WTC11 (cell line): ENCODE measurements around the gene RHOF. TPM values are rescaled to one million over a fixed set of nuclear protein-coding genes. Genes with fewer than 3 reads are reported as not detected.

Source experiments
- ATAC-seq: fragments of 200-7000 bp; cut with Tn5 transposase; 2 replicates; pipeline ENCODE4 v1.10.0; 2021; ENCODE audit warnings: mild to moderate bottlenecking, moderate library complexity
- CTCF ChIA-PET: fragments of 300-600 bp; sonication (Branson Sonifier 250); formaldehyde crosslinking; loops from one replicate; lab custom pipeline; 2021; ENCODE audit warnings: antibody characterized with exemption; lab: Charles Lee
- POLR2A ChIA-PET: fragments of 350-600 bp; sonication (Branson Sonifier 250); formaldehyde crosslinking; loops from one replicate; lab custom pipeline; 2021; ENCODE audit warnings: antibody characterized with exemption; lab: Charles Lee
- DNase-seq: peaks from one replicate; pipeline ENCODE4 v3.0.0; 2021; ENCODE audit warnings: low spot score
- H3K27ac Mint-ChIP-seq: 2 replicates; pipeline ENCODE4 v1.8.0; 2021; ENCODE audit warnings: mixed read lengths
- H3K27me3 Mint-ChIP-seq: 2 replicates; pipeline ENCODE4 v1.8.0; 2021; ENCODE audit warnings: low read depth, mild to moderate bottlenecking, moderate library complexity, mixed read lengths
- H3K36me3 Mint-ChIP-seq: 2 replicates; pipeline ENCODE4 v1.8.0; 2021; ENCODE audit warnings: mixed read lengths
- H3K4me1 Mint-ChIP-seq: 2 replicates; pipeline ENCODE4 v1.8.0; 2022; ENCODE audit warnings: mixed read lengths
- H3K4me3 Mint-ChIP-seq: 2 replicates; pipeline ENCODE4 v1.8.0; 2021; ENCODE audit warnings: mild to moderate bottlenecking, moderate library complexity, mixed read lengths
- H3K9me3 Mint-ChIP-seq: 2 replicates; pipeline ENCODE4 v1.8.0; 2021; ENCODE audit warnings: mixed read lengths
- AR ChIP-seq: fragments of 250-450 bp; sonication (Bioruptor Pico); IDR thresholded peaks from 2 replicates; pipeline ENCODE4 v1.9.0; 2021; ENCODE audit warnings: mild to moderate bottlenecking
- ATF2 ChIP-seq: sonication (generic); formaldehyde crosslinking; IDR thresholded peaks from 2 replicates; pipeline ENCODE4 v1.8.1; 2022; ENCODE audit warnings: low read depth, missing genetic modification reagents, borderline replicate concordance
- CBFB ChIP-seq: sonication (generic); formaldehyde crosslinking; IDR thresholded peaks from 2 replicates; pipeline ENCODE4 v1.8.1; 2022; ENCODE audit warnings: mild to moderate bottlenecking, low read depth, missing genetic modification reagents
- FOXK1 ChIP-seq: sonication (generic); formaldehyde crosslinking; IDR thresholded peaks from 2 replicates; pipeline ENCODE4 v1.8.0; 2022; ENCODE audit warnings: mild to moderate bottlenecking, moderate library complexity, missing genetic modification reagents
- FOXP4 ChIP-seq: sonication (generic); formaldehyde crosslinking; IDR thresholded peaks from 2 replicates; pipeline ENCODE4 v1.8.0; 2022; ENCODE audit warnings: mild to moderate bottlenecking, missing genetic modification reagents
- GTF2I ChIP-seq: fragments of 250-450 bp; sonication (Bioruptor Pico); conservative IDR thresholded peaks from 2 replicates; pipeline ENCODE4 v1.4.0; 2021; ENCODE audit warnings: mild to moderate bottlenecking
- HMGA2 ChIP-seq: fragments of 250-450 bp; sonication (Bioruptor Pico); IDR thresholded peaks from 2 replicates; pipeline ENCODE4 v1.4.0; 2021; ENCODE audit warnings: mild to moderate bottlenecking, moderate library complexity
- HMGXB4 ChIP-seq: sonication (generic); formaldehyde crosslinking; IDR thresholded peaks from 2 replicates; pipeline ENCODE4 v1.8.1; 2023; ENCODE audit warnings: mild to moderate bottlenecking, moderate library complexity, missing genetic modification reagents
- JUN ChIP-seq: sonication (generic); formaldehyde crosslinking; IDR thresholded peaks from 2 replicates; pipeline ENCODE4 v1.8.0; 2023; ENCODE audit warnings: mild to moderate bottlenecking, missing genetic modification reagents
- MYBL2 ChIP-seq: sonication (generic); formaldehyde crosslinking; IDR thresholded peaks from 2 replicates; pipeline ENCODE4 v1.8.1; 2023; ENCODE audit warnings: mild to moderate bottlenecking, moderate library complexity, missing genetic modification reagents
- NR2C2 ChIP-seq: sonication (generic); formaldehyde crosslinking; IDR thresholded peaks from 2 replicates; pipeline ENCODE4 v1.8.0; 2022; ENCODE audit warnings: mild to moderate bottlenecking, missing genetic modification reagents
- NR3C1 ChIP-seq: sonication (generic); formaldehyde crosslinking; conservative IDR thresholded peaks from 2 replicates; pipeline ENCODE4 v1.8.1; 2023; ENCODE audit warnings: low read depth, mild to moderate bottlenecking, missing genetic modification reagents
- RELA ChIP-seq: sonication (generic); formaldehyde crosslinking; IDR thresholded peaks from 2 replicates; pipeline ENCODE4 v1.8.1; 2022; ENCODE audit warnings: missing genetic modification reagents, mild to moderate bottlenecking, borderline replicate concordance
- SMAD3 ChIP-seq: sonication (generic); formaldehyde crosslinking; IDR thresholded peaks from 2 replicates; pipeline ENCODE4 v1.8.0; 2022; ENCODE audit warnings: missing genetic modification reagents, mild to moderate bottlenecking, borderline replicate concordance
- SOX15 ChIP-seq: fragments of 250-450 bp; sonication (Bioruptor Pico); IDR thresholded peaks from 2 replicates; pipeline ENCODE4 v1.9.0; 2021; ENCODE audit warnings: mild to moderate bottlenecking
- SP1 ChIP-seq: sonication (generic); formaldehyde crosslinking; conservative IDR thresholded peaks from 2 replicates; pipeline ENCODE4 v1.8.1; 2022; ENCODE audit warnings: missing genetic modification reagents
- STAT6 ChIP-seq: sonication (generic); formaldehyde crosslinking; conservative IDR thresholded peaks from 2 replicates; pipeline ENCODE4 v1.8.1; 2023; ENCODE audit warnings: mild to moderate bottlenecking, low read depth, missing genetic modification reagents, moderate library complexity
- ZMAT4 ChIP-seq: fragments of 250-450 bp; sonication (Bioruptor Pico); IDR thresholded peaks from 2 replicates; pipeline ENCODE4 v1.9.0; 2021; ENCODE audit warnings: mild to moderate bottlenecking
- ZNF138 ChIP-seq: sonication (generic); formaldehyde crosslinking; conservative IDR thresholded peaks from 2 replicates; pipeline ENCODE4 v1.8.1; 2022; ENCODE audit warnings: mild to moderate bottlenecking, moderate library complexity, missing genetic modification reagents
- ZNF219 ChIP-seq: sonication (generic); formaldehyde crosslinking; IDR thresholded peaks from 2 replicates; pipeline ENCODE4 v1.8.0; 2023; ENCODE audit warnings: missing genetic modification reagents, mild to moderate bottlenecking, borderline replicate concordance
- ZNF232 ChIP-seq: sonication (generic); formaldehyde crosslinking; IDR thresholded peaks from 2 replicates; pipeline ENCODE4 v1.8.0; 2022; ENCODE audit warnings: mild to moderate bottlenecking, missing genetic modification reagents
- ZNF263 ChIP-seq: sonication (generic); formaldehyde crosslinking; IDR thresholded peaks from 2 replicates; pipeline ENCODE4 v1.8.1; 2022; ENCODE audit warnings: low read depth, mild to moderate bottlenecking, moderate library complexity, missing genetic modification reagents
- ZNF416 ChIP-seq: fragments of 250-450 bp; sonication (Bioruptor Pico); IDR thresholded peaks from 2 replicates; pipeline ENCODE4 v1.9.0; 2021; ENCODE audit warnings: mild to moderate bottlenecking, inconsistent platforms
- ZNF671 ChIP-seq: fragments of 250-450 bp; sonication (Bioruptor Pico); IDR thresholded peaks from 2 replicates; pipeline ENCODE4 v1.8.0; 2021; ENCODE audit warnings: mild to moderate bottlenecking
- total RNA-seq: library from RNA; stranded (reverse); gene quantifications from 3 replicates; pipeline ENCODE4 v1.2.3, GENCODE V29; 2021

Gene RHOF
- total RNA-seq, 1 experiment from 2014 or later: 45.3 TPM

GRCh38 chr12:121781484-121781997, 11.9 kb downstream of the RHOF start:
- Mint-ChIP-seq H3K9me3 (no peaks in the 10 kb centered on the region), H3K27ac (peak overlapping the region; percentile 50; the same call in 1 of the 2 replicates), H3K4me3 (no peak overlapping the region), H3K4me1 (peaks cover 14% of the 10 kb centered on the region), H3K36me3 (peaks cover 11% of the 10 kb centered on the region), H3K27me3 (no peaks in the 10 kb centered on the region; the same call in 1 of the 2 replicates)
- DNase-seq (no peak), ATAC-seq (peak; percentile 16; the same call in 1 of the 2 replicates)
- TF ChIP-seq FOXP4: no peak
- no peak for TF ChIP-seq ZNF671 (CRISPR knock-in tag)
- no peak for TF ChIP-seq ZNF416
- no peak for TF ChIP-seq SP1 (CRISPR knock-in tag)
- TF ChIP-seq AR (CRISPR knock-in tag): no peak
- TF ChIP-seq SMAD3 (CRISPR knock-in tag): no peak
- no peak for TF ChIP-seq STAT6 (CRISPR knock-in tag)
- TF ChIP-seq ZMAT4 (CRISPR knock-in tag): no peak
- ChIA-PET CTCF (interaction anchor here (0.6 to 15.3 kb wide), 6 partner anchors 9 to 109 kb away, joined by 3 to 227 read pairs (median 4); partner anchors contain the start of genes RHOF and TMEM120B), POLR2A (interaction anchor here (1.0 kb wide), 1 partner anchor 12 kb away, joined by 7 read pairs; the partner anchor contains the start of gene RHOF)

GRCh38 chr12:121780429-121780828, 13.1 kb downstream of the RHOF start:
- DNase-seq (no peak), ATAC-seq (no peak)
- Mint-ChIP-seq H3K27ac (no peak overlapping the region), H3K36me3 (peaks cover 11% of the 10 kb centered on the region), H3K4me1 (peaks cover 16% of the 10 kb centered on the region), H3K4me3 (no peak overlapping the region), H3K9me3 (no peaks in the 10 kb centered on the region), H3K27me3 (no peaks in the 10 kb centered on the region; the same call in 1 of the 2 replicates)
- ChIA-PET POLR2A (interaction anchor here (0.6 kb wide), 1 partner anchor 218 kb away, joined by 6 read pairs; no protein-coding TSS in a partner anchor), CTCF (interaction anchor here (15.3 kb wide), 1 partner anchor 14 kb away, joined by 227 read pairs; the partner anchor contains the start of gene RHOF)
- no peak for TF ChIP-seq HMGA2
- no peak for TF ChIP-seq ZNF263 (CRISPR knock-in tag)
- no peak for TF ChIP-seq NR2C2
- TF ChIP-seq NR3C1: no peak
- no peak for TF ChIP-seq JUN
- no peak for TF ChIP-seq SOX15
- no peak for TF ChIP-seq GTF2I (CRISPR knock-in tag)
- no peak for TF ChIP-seq CBFB (CRISPR knock-in tag)
- TF ChIP-seq FOXK1 (CRISPR knock-in tag): no peak
- TF ChIP-seq ZNF219: no peak
- no peak for TF ChIP-seq MYBL2 (CRISPR knock-in tag)
- no peak for TF ChIP-seq RELA (CRISPR knock-in tag)
- TF ChIP-seq HMGXB4 (CRISPR knock-in tag): no peak
- TF ChIP-seq ZNF232 (CRISPR knock-in tag): no peak
- no peak for TF ChIP-seq ZNF138 (CRISPR knock-in tag)
- TF ChIP-seq ATF2 (CRISPR knock-in tag): no peak
- no peak for TF ChIP-seq SMAD3 (CRISPR knock-in tag)
